ENCODE measurements around the gene CTU2. TPM values are rescaled to one million over a fixed set of nuclear protein-coding genes. Genes with fewer than 3 reads are reported as not detected.

CTU2 gene
- total RNA-seq, 2 experiments from 2014 or later = 37.1 to 37.8 TPM

GRCh38 chr16:88760424-88761142 is 54.3 kb downstream of the CTU2 start:
- Mint-ChIP-seq H3K27me3 (no peaks in the 10 kb centered on the region), H3K9me3 (no peaks in the 10 kb centered on the region), H3K27ac (no peak overlapping the region), H3K4me1 (ENCODE audit: low read depth) (peaks cover 15% of the 10 kb centered on the region), H3K36me3 (ENCODE audit: low read depth) (peaks cover 2% of the 10 kb centered on the region), H3K4me3 (no peak overlapping the region)
- POLR2A ChIA-PET = interaction anchor here (1.0 kb wide), 1 partner anchor 13 kb away, joined by 3 read pairs; no protein-coding TSS in a partner anchor
- CTCF ChIA-PET = interaction anchor here (1.0 to 1.6 kb wide), 3 partner anchors 15 to 24 kb away, joined by 3 to 6 read pairs (median 5); no protein-coding TSS in a partner anchor
- intact Hi-C loops (cut with micrococcal nuclease) = no loop called here
- no peak for DNase-seq
- TF ChIP-seq CTCF (IDR thresholded peaks at IDR 0.05) = no peak
- ATAC-seq = no peak

GRCh38 chr16:88761143-88761534 is 54.8 kb downstream of the CTU2 start:
- Mint-ChIP-seq H3K36me3 (ENCODE audit: low read depth) (peaks cover 2% of the 10 kb centered on the region), H3K4me1 (ENCODE audit: low read depth) (peaks cover 18% of the 10 kb centered on the region), H3K4me3 (no peak overlapping the region), H3K9me3 (no peaks in the 10 kb centered on the region), H3K27me3 (no peaks in the 10 kb centered on the region), H3K27ac (no peak overlapping the region)
- POLR2A ChIA-PET = no interaction called here
- ATAC-seq (no peak), DNase-seq (no peak)
- CTCF ChIA-PET = interaction anchor here (1.0 kb wide), 1 partner anchor 20 kb away, joined by 3 read pairs; no protein-coding TSS in a partner anchor
- intact Hi-C loops (cut with micrococcal nuclease) = no loop called here
- no peak for TF ChIP-seq CTCF (IDR thresholded peaks at IDR 0.05)

- H3K36me3 Mint-ChIP-seq (ENCODE audit: low read depth) = peaks cover 2% of the 10 kb centered on the region
- DNase-seq (no peak), ATAC-seq (no peak)
- no peaks in the 10 kb centered on the region for H3K9me3 Mint-ChIP-seq
- H3K27ac Mint-ChIP-seq = no peak overlapping the region
- no peak for TF ChIP-seq CTCF (IDR thresholded peaks at IDR 0.05)
- POLR2A ChIA-PET = interaction anchor here (1.0 kb wide), 1 partner anchor 9 kb away, joined by 3 read pairs; no protein-coding TSS in a partner anchor
- no peaks in the 10 kb centered on the region for H3K27me3 Mint-ChIP-seq
- no peak overlapping the region for H3K4me3 Mint-ChIP-seq
- CTCF ChIA-PET = no interaction called here
- intact Hi-C loops (cut with micrococcal nuclease) = no loop called here
- peaks cover 20% of the 10 kb centered on the region for H3K4me1 Mint-ChIP-seq (ENCODE audit: low read depth)
These were observed 55.5 kb downstream of the CTU2 start for GRCh38 chr16:88761830-88762229.

- ATAC-seq = no peak
- peaks cover 2% of the 10 kb centered on the region for H3K36me3 Mint-ChIP-seq (ENCODE audit: low read depth)
- CTCF ChIA-PET = interaction anchor here (1.7 kb wide), 1 partner anchor 19 kb away, joined by 4 read pairs; no protein-coding TSS in a partner anchor
These were observed 56.1 kb downstream of the CTU2 start for GRCh38 chr16:88762258-88762870.

More at GRCh38 chr16:88762258-88762870, 56.1 kb downstream of the CTU2 start:
- no peaks in the 10 kb centered on the region for H3K27me3 Mint-ChIP-seq
- POLR2A ChIA-PET = interaction anchor here (0.9 to 1.0 kb wide), 2 partner anchors 8 to 21 kb away, joined by 3 read pairs; no protein-coding TSS in a partner anchor
- no peaks in the 10 kb centered on the region for H3K9me3 Mint-ChIP-seq
- peaks cover 25% of the 10 kb centered on the region for H3K4me1 Mint-ChIP-seq (ENCODE audit: low read depth)
- intact Hi-C loops (cut with micrococcal nuclease) = no loop called here
- DNase-seq = no peak
- no peak for TF ChIP-seq CTCF (IDR thresholded peaks at IDR 0.05)
- no peak overlapping the region for H3K4me3 Mint-ChIP-seq
- no peak overlapping the region for H3K27ac Mint-ChIP-seq
